Adrenal gland (tissue), 12 donors: ENCODE results near the gene TSSK2. TPM values are rescaled to one million over a fixed set of nuclear protein-coding genes. Genes with fewer than 3 reads are reported as not detected.

ENCODE experiments used
- DNase-seq, 7 donors: peaks; one replicate each; pipeline ENCODE4 v3.0.0-alpha.2; 2019 to 2020
- H3K27ac ChIP-seq, 5 donors: fragments of 200-600 bp; sonication (generic) in 4 of 5; 1 replicate in 3 of 5; 2 replicates in 2 of 5; pipeline versions ENCODE4 v1.5.1 to v1.8.0; 2016 to 2020; ENCODE audit warnings: mild to moderate bottlenecking in 1 of 5
- H3K27me3 ChIP-seq: fragments of 200-600 bp; 2 replicates; pipeline ENCODE4 v1.8.0; 2021
- H3K36me3 ChIP-seq, 2 donors: fragments of 200-600 bp; replicated peaks in 1 of 2; 1 replicate in 1 of 2; 2 replicates in 1 of 2; pipeline versions ENCODE4 v1.5.1 to v1.8.0; 2018 to 2022
- H3K4me1 ChIP-seq, 2 donors: fragments of 200-600 bp; replicated peaks in 1 of 2; 1 replicate in 1 of 2; 2 replicates in 1 of 2; pipeline versions ENCODE4 v1.5.1 to v1.8.0; 2018 to 2021
- H3K4me3 ChIP-seq, 4 donors: fragments of 200-600 bp; sonication (generic) in 3 of 4; one replicate each; pipeline ENCODE4 v1.5.1; 2016 to 2018
- H3K9me3 ChIP-seq, 3 donors: fragments of 200-600 bp; sonication (generic) in 1 of 3; replicated peaks in 1 of 3; 1 replicate in 2 of 3; 2 replicates in 1 of 3; pipeline versions ENCODE4 v1.5.1 to v1.8.0; 2016 to 2021
- POLR2A ChIP-seq, 2 donors: fragments of 450-650 bp; IDR thresholded peaks; one replicate each; pipeline ENCODE4 v1.6.1; 2017; ENCODE audit warnings: antibody characterized with exemption in 2 of 2, mild to moderate bottlenecking in 2 of 2, moderate library complexity in 1 of 2
- WGBS, 4 donors: extraction: QIAGEN DNeasy Blood & Tissue Kit in 2 of 4; methylation state at CpG; one replicate each; pipeline versions ENCODE4 v1.1.5 to v1.1.7; 2013 to 2017; 5-methylcytosine and 5-hydroxymethylcytosine counted together
- intact Hi-C, 2 donors: fragments of 100-400 bp; cut with DNase I; formaldehyde crosslinking; loops; one replicate each; pipeline versions ENCODE4 v1.14.1 to v1.15.0; 2022 to 2023
- polyA plus RNA-seq, 3 donors: library from polyadenylated mRNA; stranded (reverse); fragments of 200-250 nt in 2 of 3; fragments of 350-450 nt in 1 of 3; fragmentation: Illumina TruSeq in 1 of 3; extraction: RNeasy Lipid Tissue Mini Kit (QIAGEN cat#74804) in 1 of 3; gene quantifications; one replicate each; pipeline ENCODE4 v1.2.3, GENCODE V29; 2013 to 2014
- total RNA-seq, 9 donors: library from RNA; depleted of rRNA in 4 of 9; stranded (reverse); fragments of >200 nt in 4 of 9; fragments of 120-200 nt in 1 of 9; fragmentation: NEBNext Ultra II Directional in 1 of 9; extraction: Animal tissue kit (Norgen Biotek cat#: 25700) in 1 of 9; gene quantifications; one replicate each; pipeline versions ENCODE4 v1.1.0 to v1.2.4, GENCODE V29; 2013 to 2023
- TF ChIP-seq, protein P1 (sequence below), 6 experiments: fragments of 450-650 bp in 4 of 6; fragments of 200-600 bp in 2 of 6; sonication (generic) in 1 of 6; IDR thresholded peaks; 1 replicate in 5 of 6; 2 replicates in 1 of 6; pipeline versions ENCODE4 v1.5.1 to v1.8.0; 2016 to 2021; ENCODE audit warnings: antibody characterized with exemption in 6 of 6, mild to moderate bottlenecking in 2 of 6, moderate library complexity in 1 of 6
- donor health status: healthy with polysubstance abuse.
- donor health status: Bipolar disorder and iron deficiency.
- donor health status: DM: yes; HTN: yes; CAD: no.
- donor health status: DM: no; HTN: no; CAD: no.
- donor health status: DM: no; HTN: no; CAD: no.
- donor health status: DM: yes; HTN: yes; CAD: no.

TSSK2 gene
- total and polyA plus RNA-seq, 12 donors: 0.06 to 0.32 TPM; not detected in 10

DNA sequence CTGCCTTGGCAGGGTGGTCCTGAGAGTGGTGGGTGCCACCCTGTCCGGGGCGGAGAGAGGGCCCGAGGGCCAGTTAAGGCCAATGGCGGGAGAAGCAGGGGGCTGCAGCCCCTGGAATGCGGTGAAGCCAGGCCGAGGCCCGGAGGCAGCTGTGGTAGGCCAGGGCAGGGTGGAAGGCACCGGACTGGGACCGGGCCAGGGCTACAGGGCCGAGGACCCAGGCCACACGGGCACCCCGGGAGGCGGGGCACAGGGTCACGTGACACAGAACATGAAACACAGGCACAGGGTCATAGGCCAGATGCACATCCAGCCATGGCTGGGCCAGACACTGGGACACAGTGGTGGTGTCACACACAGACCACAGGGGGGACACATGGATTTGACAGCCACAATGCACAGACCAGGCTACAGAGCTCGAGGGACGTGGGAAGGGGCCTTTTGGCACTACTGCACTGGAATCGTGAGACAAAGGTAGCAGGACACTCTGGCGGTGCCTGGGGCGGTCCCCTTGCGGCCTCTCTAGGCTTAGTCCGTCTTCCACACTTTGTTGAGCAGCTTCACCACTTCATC lies 44.6 kb downstream of the TSSK2 start:
- H3K27ac ChIP-seq: peak overlapping the region in 2 of 5 donors; percentile 61 to 93
- no peak for TF ChIP-seq POLR2A (IDR thresholded peaks at IDR 0.05)
- TF ChIP-seq, protein P1, sequence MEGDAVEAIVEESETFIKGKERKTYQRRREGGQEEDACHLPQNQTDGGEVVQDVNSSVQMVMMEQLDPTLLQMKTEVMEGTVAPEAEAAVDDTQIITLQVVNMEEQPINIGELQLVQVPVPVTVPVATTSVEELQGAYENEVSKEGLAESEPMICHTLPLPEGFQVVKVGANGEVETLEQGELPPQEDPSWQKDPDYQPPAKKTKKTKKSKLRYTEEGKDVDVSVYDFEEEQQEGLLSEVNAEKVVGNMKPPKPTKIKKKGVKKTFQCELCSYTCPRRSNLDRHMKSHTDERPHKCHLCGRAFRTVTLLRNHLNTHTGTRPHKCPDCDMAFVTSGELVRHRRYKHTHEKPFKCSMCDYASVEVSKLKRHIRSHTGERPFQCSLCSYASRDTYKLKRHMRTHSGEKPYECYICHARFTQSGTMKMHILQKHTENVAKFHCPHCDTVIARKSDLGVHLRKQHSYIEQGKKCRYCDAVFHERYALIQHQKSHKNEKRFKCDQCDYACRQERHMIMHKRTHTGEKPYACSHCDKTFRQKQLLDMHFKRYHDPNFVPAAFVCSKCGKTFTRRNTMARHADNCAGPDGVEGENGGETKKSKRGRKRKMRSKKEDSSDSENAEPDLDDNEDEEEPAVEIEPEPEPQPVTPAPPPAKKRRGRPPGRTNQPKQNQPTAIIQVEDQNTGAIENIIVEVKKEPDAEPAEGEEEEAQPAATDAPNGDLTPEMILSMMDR (IDR thresholded peaks at IDR 0.05): no peak
- intact Hi-C loops: no loop called here
- H3K4me3 ChIP-seq: no peak overlapping the region
- peak in 1 of 7 donors; percentile 57 for DNase-seq
- no peaks in the 10 kb centered on the region for H3K9me3 ChIP-seq
- WGBS, 4 donors: 75 to 86% (median 77%) methylated on average over 14 to 21 of the region's 21 CpGs
- peaks cover 38 to 55% of the 10 kb centered on the region in 2 donors for H3K4me1 ChIP-seq
- H3K27me3 ChIP-seq: no peaks in the 10 kb centered on the region
- peaks cover 0 to 5% of the 10 kb centered on the region in 2 donors for H3K36me3 ChIP-seq

- no peaks in the 10 kb centered on the region for H3K27me3 ChIP-seq
- no peak for TF ChIP-seq POLR2A (IDR thresholded peaks at IDR 0.05)
- TF ChIP-seq, protein P1 (IDR thresholded peaks at IDR 0.05): no peak
- H3K9me3 ChIP-seq: no peaks in the 10 kb centered on the region
- WGBS, 4 donors: 68 to 79% (median 72%) methylated on average over 5 to 12 of the region's 12 CpGs
- H3K27ac ChIP-seq: no peak overlapping the region
- peaks cover 0 to 5% of the 10 kb centered on the region in 2 donors for H3K36me3 ChIP-seq
- H3K4me1 ChIP-seq: peaks cover 35 to 52% of the 10 kb centered on the region in 2 donors
- peak in 2 of 7 donors; percentile 25 to 41 for DNase-seq
- intact Hi-C loops: no loop called here
- no peak overlapping the region for H3K4me3 ChIP-seq
Observed at GRCh38 chr22:19176175-19176643, 45.1 kb downstream of the TSSK2 start.

- no peaks in the 10 kb centered on the region for H3K27me3 ChIP-seq
- no peak for TF ChIP-seq POLR2A (IDR thresholded peaks at IDR 0.05)
- TF ChIP-seq, protein P1 (IDR thresholded peaks at IDR 0.05): no peak
- peaks cover 35 to 52% of the 10 kb centered on the region in 2 donors for H3K4me1 ChIP-seq
- H3K36me3 ChIP-seq: peaks cover 0 to 5% of the 10 kb centered on the region in 2 donors
- WGBS, 4 donors: 68 to 100% (median 74%) methylated on average over 1 to 12 of the region's 12 CpGs
- no peaks in the 10 kb centered on the region for H3K9me3 ChIP-seq
- no peak overlapping the region for H3K4me3 ChIP-seq
- peak in 1 of 7 donors; percentile 30 for DNase-seq
- peak overlapping the region in 3 of 5 donors; percentile 85 to 97 (median 88) for H3K27ac ChIP-seq
- intact Hi-C loops: no loop called here
Observed at GRCh38 chr22:19176732-19177131, 45.6 kb downstream of the TSSK2 start.

DNA sequence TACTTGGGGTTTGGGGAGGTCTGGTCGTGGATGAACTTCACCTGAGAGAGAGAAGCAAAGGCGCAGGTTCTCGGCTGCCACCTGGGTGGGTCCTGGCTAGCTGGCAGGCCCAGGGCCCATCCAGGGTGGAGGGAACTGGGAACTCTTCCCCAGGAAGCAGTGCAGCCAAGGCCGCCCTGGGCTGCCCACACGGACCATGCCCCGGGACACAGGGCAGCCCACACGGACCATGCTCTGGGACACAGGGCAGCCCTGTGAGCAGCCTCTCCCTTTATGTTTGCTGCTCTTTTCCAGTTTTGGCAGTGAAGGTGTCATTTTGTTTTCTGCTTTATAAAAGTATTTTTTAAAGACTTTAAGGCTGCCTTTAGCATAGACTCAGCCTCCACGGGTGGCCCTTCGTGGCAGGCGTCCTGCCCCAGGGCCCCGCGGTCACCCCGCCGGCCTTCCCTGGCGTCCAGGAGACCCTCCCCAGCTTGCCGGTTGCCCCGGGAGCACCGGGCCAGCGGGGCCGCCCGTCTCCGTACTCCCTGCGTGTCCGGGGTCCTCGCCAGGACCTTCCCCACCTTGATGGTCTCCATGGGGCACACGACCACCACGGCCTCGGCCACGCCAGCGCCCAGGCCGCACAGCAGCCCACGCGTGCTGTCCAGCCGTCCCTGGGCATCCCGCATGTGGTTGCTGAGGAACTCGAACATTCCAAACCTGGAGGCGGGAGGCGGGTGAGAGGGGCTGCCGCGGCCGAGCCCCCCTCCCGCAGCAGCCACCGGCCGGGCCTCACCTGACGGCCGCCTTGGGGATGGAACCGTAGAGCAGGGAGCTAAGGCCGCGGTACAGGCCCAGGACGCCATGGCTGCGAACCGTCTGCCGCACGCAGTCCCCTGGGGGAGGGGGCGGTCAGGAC lies 46.3 kb downstream of the TSSK2 start:
- WGBS, 4 donors: 17 to 37% (median 20%) methylated on average over 4 to 55 of the region's 55 CpGs
- intact Hi-C loops: no loop called here
- Histone ChIP-seq H3K9me3 (no peaks in the 10 kb centered on the region), H3K36me3 (peaks cover 0 to 5% of the 10 kb centered on the region in 2 donors), H3K4me3 (peak overlapping the region in 3 of 4 donors; percentile 31 to 94 (median 79)), H3K27me3 (no peaks in the 10 kb centered on the region), H3K4me1 (peaks cover 29 to 45% of the 10 kb centered on the region in 2 donors), H3K27ac (peak overlapping the region in 4 of 5 donors; percentile 26 to 97 (median 86))
- DNase-seq: no peak
- TF ChIP-seq, protein P1 (IDR thresholded peaks at IDR 0.05): no peak
- TF ChIP-seq POLR2A (IDR thresholded peaks at IDR 0.05): no peak
